Measurements from ENCODE around the gene IGSF23. TPM values are rescaled to one million over a fixed set of nuclear protein-coding genes. Genes with fewer than 3 reads are reported as not detected.

The IGSF23 gene
- total RNA-seq, 1 experiment from 2014 or later = not detected

GRCh38 chr19:44620667-44621066, 7.3 kb downstream of the IGSF23 start:
- no peak for TF ChIP-seq CTCF (conservative IDR thresholded peaks at IDR 0.05)

GRCh38 chr19:44621367-44621766, 8.0 kb downstream of the IGSF23 start:
- no peaks in the 10 kb centered on the region for H3K79me2 ChIP-seq (ENCODE audit: low read depth)
- no peaks in the 10 kb centered on the region; the same call in 1 of the 2 replicates for H3K9me3 ChIP-seq (ENCODE audit: insufficient read depth, low read depth)
- peaks cover 22% of the 10 kb centered on the region for H3F3A ChIP-seq (ENCODE audit: insufficient read depth, low read depth)
- no peak overlapping the region for H3K4me2 ChIP-seq
- ChIA-PET POLR2A (ENCODE audit: unreplicated experiment) (interaction anchor here (0.6 kb wide), 1 partner anchor 22 kb away, joined by 10 read pairs; the partner anchor contains the start of gene PVR), CTCF (no interaction called here)
- no peak for TF ChIP-seq EZH2 (IDR thresholded peaks at IDR 0.05; ENCODE audit: low read depth)
- no peak for TF ChIP-seq CTCF (conservative IDR thresholded peaks at IDR 0.05)
- no peak overlapping the region for H3K4me3 ChIP-seq
- no peaks in the 10 kb centered on the region for H4K20me1 ChIP-seq (ENCODE audit: insufficient read depth)
- no peak for DNase-seq
- intact Hi-C loops (cut with micrococcal nuclease; ENCODE audit: unreplicated experiment) = no loop called here
- peaks cover 18% of the 10 kb centered on the region for H3K4me1 ChIP-seq (replicated peaks; ENCODE audit: insufficient read depth)
- no TSS peak for BruUV-seq (replicated peaks)
- no peaks in the 10 kb centered on the region for H3K27me3 ChIP-seq (ENCODE audit: insufficient read depth, low read depth)
- no peaks in the 10 kb centered on the region for H3K9me2 ChIP-seq (ENCODE audit: insufficient read depth)
- H3K27ac ChIP-seq = no peak overlapping the region
- H3K36me3 ChIP-seq (ENCODE audit: low read depth) = peaks cover 8% of the 10 kb centered on the region; the same call in 1 of the 2 replicates
- no peak overlapping the region for H2AFZ ChIP-seq

More at GRCh38 chr19:44620667-44621066, 7.3 kb downstream of the IGSF23 start:
- Histone ChIP-seq H3K36me3 (ENCODE audit: low read depth) (peaks cover 8% of the 10 kb centered on the region; the same call in 1 of the 2 replicates), H2AFZ (no peak overlapping the region), H3K4me2 (no peak overlapping the region), H3K79me2 (ENCODE audit: low read depth) (no peaks in the 10 kb centered on the region), H4K20me1 (ENCODE audit: insufficient read depth) (no peaks in the 10 kb centered on the region), H3K9me2 (ENCODE audit: insufficient read depth) (no peaks in the 10 kb centered on the region), H3K4me3 (no peak overlapping the region), H3K27ac (no peak overlapping the region), H3K4me1 (replicated peaks; ENCODE audit: insufficient read depth) (peaks cover 13% of the 10 kb centered on the region), H3K27me3 (ENCODE audit: insufficient read depth, low read depth) (no peaks in the 10 kb centered on the region), H3F3A (ENCODE audit: insufficient read depth, low read depth) (peaks cover 17% of the 10 kb centered on the region), H3K9me3 (ENCODE audit: insufficient read depth, low read depth) (no peaks in the 10 kb centered on the region; the same call in 1 of the 2 replicates)
- POLR2A ChIA-PET (ENCODE audit: unreplicated experiment) = no interaction called here
- no peak for DNase-seq
- CTCF ChIA-PET = no interaction called here
- no TSS peak for BruUV-seq (replicated peaks)
- intact Hi-C loops (cut with micrococcal nuclease; ENCODE audit: unreplicated experiment) = no loop called here

GRCh38 chr19:44623080-44623479, 9.7 kb downstream of the IGSF23 start:
- Histone ChIP-seq H3K9me2 (ENCODE audit: insufficient read depth) (no peaks in the 10 kb centered on the region), H2AFZ (no peak overlapping the region), H3K27me3 (ENCODE audit: insufficient read depth, low read depth) (no peaks in the 10 kb centered on the region), H3K27ac (no peak overlapping the region), H3K9me3 (ENCODE audit: insufficient read depth, low read depth) (no peaks in the 10 kb centered on the region; the same call in 1 of the 2 replicates), H3K36me3 (ENCODE audit: low read depth) (peaks cover 8% of the 10 kb centered on the region; the same call in 1 of the 2 replicates), H3F3A (ENCODE audit: insufficient read depth, low read depth) (peaks cover 39% of the 10 kb centered on the region), H3K4me1 (replicated peaks; ENCODE audit: insufficient read depth) (peaks cover 31% of the 10 kb centered on the region), H3K4me2 (no peak overlapping the region), H4K20me1 (ENCODE audit: insufficient read depth) (no peaks in the 10 kb centered on the region), H3K4me3 (no peak overlapping the region), H3K79me2 (ENCODE audit: low read depth) (no peaks in the 10 kb centered on the region)
- TF ChIP-seq CTCF (conservative IDR thresholded peaks at IDR 0.05) (no peak), EZH2 (IDR thresholded peaks at IDR 0.05; ENCODE audit: low read depth) (no peak)
- BruUV-seq (replicated peaks) = no TSS peak
- no peak for DNase-seq
- CTCF ChIA-PET = no interaction called here
- intact Hi-C loops (cut with micrococcal nuclease; ENCODE audit: unreplicated experiment) = no loop called here
- POLR2A ChIA-PET (ENCODE audit: unreplicated experiment) = no interaction called here
